ENCODE measurements around the gene MYO7B. TPM values are rescaled to one million over a fixed set of nuclear protein-coding genes. Genes with fewer than 3 reads are reported as not detected.

The MYO7B gene
- total RNA-seq, 1 donor from 2014 or later: 5.2 TPM

- Histone ChIP-seq H3K9me3 (peaks cover 10% of the 10 kb centered on the region), H3K4me3 (no peak overlapping the region), H3K4me1 (no peaks in the 10 kb centered on the region), H3K36me3 (no peaks in the 10 kb centered on the region), H3K27me3 (ENCODE audit: low read depth) (no peaks in the 10 kb centered on the region), H3K27ac (no peak overlapping the region)
- intact Hi-C loops (cut with DNase I): no loop called here
- ATAC-seq (no peak), DNase-seq (no peak)
- TF ChIP-seq CTCF (IDR thresholded peaks at IDR 0.05): no peak
These were observed 74.3 kb downstream of the MYO7B start for GRCh38 chr2:127609818-127610217.

- H3K36me3 ChIP-seq: no peaks in the 10 kb centered on the region
- no peaks in the 10 kb centered on the region for H3K4me1 ChIP-seq
- peaks cover 10% of the 10 kb centered on the region for H3K9me3 ChIP-seq
- ATAC-seq: no peak
- H3K27ac ChIP-seq: no peak overlapping the region
- H3K4me3 ChIP-seq: no peak overlapping the region
- DNase-seq: no peak
- intact Hi-C loops (cut with DNase I): no loop called here
- H3K27me3 ChIP-seq (ENCODE audit: low read depth): no peaks in the 10 kb centered on the region
- TF ChIP-seq CTCF (IDR thresholded peaks at IDR 0.05): no peak
These were observed 75.1 kb downstream of the MYO7B start for GRCh38 chr2:127610561-127610960.

GRCh38 chr2:127611076-127611925, 75.8 kb downstream of the MYO7B start:
- no peak overlapping the region for H3K27ac ChIP-seq
- no peaks in the 10 kb centered on the region for H3K27me3 ChIP-seq (ENCODE audit: low read depth)
- TF ChIP-seq CTCF (IDR thresholded peaks at IDR 0.05): no peak
- no peak overlapping the region for H3K4me3 ChIP-seq
- H3K4me1 ChIP-seq: no peaks in the 10 kb centered on the region
- no peaks in the 10 kb centered on the region for H3K36me3 ChIP-seq
- ATAC-seq: no peak
- no peak for DNase-seq
- intact Hi-C loops (cut with DNase I): no loop called here
- H3K9me3 ChIP-seq: peaks cover 10% of the 10 kb centered on the region

- H3K27ac ChIP-seq: no peak overlapping the region
- H3K36me3 ChIP-seq: no peaks in the 10 kb centered on the region
- H3K27me3 ChIP-seq (ENCODE audit: low read depth): no peaks in the 10 kb centered on the region
- H3K9me3 ChIP-seq: peaks cover 10% of the 10 kb centered on the region
- H3K4me3 ChIP-seq: no peak overlapping the region
- intact Hi-C loops (cut with DNase I): no loop called here
- TF ChIP-seq CTCF (IDR thresholded peaks at IDR 0.05): no peak
- no peaks in the 10 kb centered on the region for H3K4me1 ChIP-seq
- ATAC-seq (no peak), DNase-seq (peak; percentile 36)
These were observed 76.8 kb downstream of the MYO7B start for GRCh38 chr2:127612111-127612822.

- H3K27ac ChIP-seq: no peak overlapping the region
- ATAC-seq: no peak
- H3K4me3 ChIP-seq: no peak overlapping the region
- H3K27me3 ChIP-seq (ENCODE audit: low read depth): no peaks in the 10 kb centered on the region
- DNase-seq: no peak
- H3K4me1 ChIP-seq: no peaks in the 10 kb centered on the region
- intact Hi-C loops (cut with DNase I): no loop called here
- no peaks in the 10 kb centered on the region for H3K36me3 ChIP-seq
- peaks cover 10% of the 10 kb centered on the region for H3K9me3 ChIP-seq
- TF ChIP-seq CTCF (IDR thresholded peaks at IDR 0.05): no peak
These were observed 78.8 kb downstream of the MYO7B start for GRCh38 chr2:127614246-127614645.
